Endothelial cell of umbilical vein (primary cell): ENCODE data around the gene ALDH6A1. TPM values are rescaled to one million over a fixed set of nuclear protein-coding genes. Genes with fewer than 3 reads are reported as not detected.
A peak's percentile ranks its signal among the peaks of the same experiment; 100 is the strongest.

Source experiments
- BruUV-seq: library from RNA; stranded (reverse); fragments of 400-500 nt; replicated peaks from 2 replicates; lab custom pipeline; 2021; lab: Mats Ljungman, UMichigan
- CTCF ChIA-PET: fragments of 300-600, 350-600 bp; sonication (Branson Sonifier 250); formaldehyde crosslinking; loops from one replicate; lab custom pipeline; 2021; ENCODE audit warnings: antibody characterized with exemption, inconsistent platforms; lab: Charles Lee
- POLR2A ChIA-PET: fragments of 300-600, 350-600 bp; sonication (Branson Sonifier 250); formaldehyde crosslinking; loops from one replicate; lab custom pipeline; 2021; ENCODE audit warnings: antibody characterized with exemption, inconsistent platforms; lab: Charles Lee
- DNase-seq: peaks from one replicate; pipeline ENCODE4 v3.0.0-alpha.2; 2011; ENCODE audit warnings: low read depth, low spot score
- FAIRE-seq: peaks from 2 replicates; lab custom pipeline; 2011; peaks lifted over from hg19 to GRCh38; lab: Jason Lieb, UNC
- H2AFZ ChIP-seq: 2 replicates; pipeline ENCODE4 v1.6.0; 2012; ENCODE audit warnings: low read depth, low read length, control low read depth, inconsistent platforms
- H3K27ac ChIP-seq: 2 replicates; pipeline ENCODE4 v1.5.1; 2011; ENCODE audit warnings: low read depth, mild to moderate bottlenecking, control low read depth, low read length, moderate library complexity; ENCODE audit not compliant: insufficient read depth
- H3K27me3 ChIP-seq, 2 experiments: 2 replicates each; pipeline versions ENCODE4 v1.6.0 to v1.6.1; 2011; ENCODE audit warnings: low read length in 2 of 2, mixed read lengths in 1 of 2; ENCODE audit not compliant: control insufficient read depth in 2 of 2, insufficient read depth in 2 of 2
- H3K36me3 ChIP-seq, 2 experiments: 2 replicates in 1 of 2; 3 replicates in 1 of 2; pipeline ENCODE4 v1.5.1; 2011; ENCODE audit warnings: low read length in 2 of 2, mild to moderate bottlenecking in 1 of 2, moderate library complexity in 1 of 2; ENCODE audit not compliant: control insufficient read depth in 2 of 2, insufficient read depth in 2 of 2; ENCODE audit errors: extremely low read depth in 1 of 2
- H3K4me1 ChIP-seq: 3 replicates; pipeline ENCODE4 v1.5.1; 2011; ENCODE audit warnings: mild to moderate bottlenecking, low read length; ENCODE audit not compliant: control insufficient read depth, insufficient read depth; ENCODE audit errors: extremely low read depth
- H3K4me2 ChIP-seq: 2 replicates; pipeline ENCODE4 v1.6.1; 2011; ENCODE audit warnings: low read length, control low read depth, mixed read lengths; ENCODE audit not compliant: insufficient read depth
- H3K4me3 ChIP-seq, 3 experiments: fragments of 200-600 bp in 1 of 3; sonication (generic), shearing (Covaris generic) in 1 of 3; replicated peaks in 1 of 3; 2 replicates each; pipeline ENCODE4 v1.5.1; 2011 to 2016; ENCODE audit warnings: control low read depth in 3 of 3, low read length in 3 of 3, mild to moderate bottlenecking in 2 of 3, inconsistent platforms in 1 of 3, low read depth in 1 of 3, moderate library complexity in 1 of 3; ENCODE audit not compliant: insufficient read depth in 1 of 3
- H3K79me2 ChIP-seq: 2 replicates; pipeline ENCODE4 v1.6.0; 2012; ENCODE audit warnings: low read length, inconsistent platforms; ENCODE audit not compliant: control insufficient read depth, insufficient read depth
- H3K9ac ChIP-seq: replicated peaks from 2 replicates; pipeline ENCODE3; 2011; ENCODE audit warnings: low read length, control low read depth; ENCODE audit not compliant: insufficient read depth; ENCODE audit errors: extremely low read depth
- H3K9me1 ChIP-seq: replicated peaks from 3 replicates; pipeline ENCODE4 v1.6.0; 2011; ENCODE audit warnings: mild to moderate bottlenecking, low read length; ENCODE audit not compliant: control insufficient read depth, insufficient read depth; ENCODE audit errors: extremely low read depth
- H3K9me3 ChIP-seq: replicated peaks from 2 replicates; pipeline ENCODE4 v1.5.1; 2012; ENCODE audit warnings: low read length, inconsistent platforms; ENCODE audit not compliant: control insufficient read depth, insufficient read depth
- H4K20me1 ChIP-seq: replicated peaks from 2 replicates; pipeline ENCODE3; 2011; ENCODE audit warnings: mild to moderate bottlenecking, low read length; ENCODE audit not compliant: control insufficient read depth, insufficient read depth; ENCODE audit errors: extremely low read depth
- JUN ChIP-seq: IDR thresholded peaks from 2 replicates; pipeline ENCODE4 v1.6.1; 2011; ENCODE audit warnings: borderline replicate concordance, low read depth; ENCODE audit not compliant: insufficient read length, insufficient read depth
- POLR2A ChIP-seq: IDR thresholded peaks from 2 replicates; pipeline ENCODE4 v1.6.1; 2012; ENCODE audit warnings: low read depth, mild to moderate bottlenecking, control low read depth, low read length
- POLR2AphosphoS5 ChIP-seq: IDR thresholded peaks from 2 replicates; pipeline ENCODE4 v1.6.1; 2012; ENCODE audit warnings: low read depth, mild to moderate bottlenecking, control low read depth, low read length, moderate library complexity; ENCODE audit not compliant: insufficient read depth
- dilution Hi-C: fragments of 300-500 bp; cut with MboI; formaldehyde crosslinking; loops from one replicate; pipeline ENCODE4 v1.15.0; 2019; ENCODE audit warnings: low sequenced_read_pairs; ENCODE audit not compliant: extremely low pct_ligation_motif_present
- intact Hi-C: fragments of 100-400 bp; cut with micrococcal nuclease; formaldehyde crosslinking; loops from one replicate; pipeline ENCODE4 v1.10.0; 2022
- polyA plus RNA-seq, 4 experiments: library from polyadenylated mRNA; depleted of rRNA in 3 of 4; stranded (reverse) in 3 of 4; unstranded in 1 of 4; fragments of >200 nt; gene quantifications; 2 replicates each; pipeline versions ENCODE4 v1.2.1 to v1.2.3, GENCODE V29; 2011 to 2012; ENCODE audit warnings: missing spikeins in 1 of 4
- total RNA-seq: library from RNA; stranded (reverse); gene quantifications from 2 replicates; pipeline ENCODE4 v1.2.3, GENCODE V29; 2021

ALDH6A1 gene
- total and polyA plus RNA-seq, 2 donors (not counting 3 experiments of a cell fraction or from before 2014, with no cell fraction given), result 5.2 to 10.2 TPM

DNA sequence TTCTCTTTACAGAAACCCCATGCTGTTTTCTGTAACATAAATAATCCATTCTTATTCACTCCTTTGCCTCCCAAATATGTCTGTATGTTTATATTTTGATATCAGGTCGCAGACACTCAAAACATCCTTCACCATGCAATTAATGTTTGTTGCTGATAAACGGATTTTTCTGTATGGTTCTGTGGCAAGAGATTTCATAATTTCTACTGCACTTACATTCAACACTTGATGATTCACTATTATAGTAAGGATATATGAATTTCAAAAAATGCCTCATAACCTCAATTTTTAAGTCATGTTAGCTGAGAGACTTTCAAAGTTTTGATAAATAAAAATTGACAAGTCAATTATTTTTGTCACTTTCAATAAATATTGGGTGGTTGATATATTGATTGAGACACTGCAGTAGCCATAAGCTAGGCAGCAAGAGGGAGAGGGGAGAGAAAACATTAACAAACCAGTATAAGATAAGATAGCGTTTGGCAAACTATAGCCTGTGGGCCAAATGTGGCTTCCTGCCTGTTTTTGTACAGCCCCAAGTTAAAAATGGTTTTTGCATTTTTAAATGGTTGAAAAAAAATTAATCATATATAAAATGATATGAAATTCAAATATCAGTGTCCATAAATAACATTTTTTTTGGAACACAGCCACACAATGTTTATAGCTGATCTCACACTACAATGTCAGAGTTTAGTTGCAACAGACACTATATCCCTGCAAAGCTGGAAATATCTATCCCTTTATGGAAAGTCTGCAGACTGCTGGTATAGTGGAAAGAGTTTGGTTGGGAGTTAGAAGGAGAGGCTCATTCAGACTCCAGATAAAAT, 18.3 kb downstream of the ALDH6A1 start:
- Histone ChIP-seq H3K36me3 (peaks cover 0 to 2% of the 10 kb centered on the region in 2 experiments), H3K4me3 (no peak overlapping the region), H3K9ac (no peak overlapping the region), H4K20me1 (no peaks in the 10 kb centered on the region), H3K9me3 (no peaks in the 10 kb centered on the region), H3K4me2 (peak overlapping the region; percentile 70), H3K79me2 (no peaks in the 10 kb centered on the region), H3K27ac (no peak overlapping the region), H3K9me1 (no peaks in the 10 kb centered on the region), H3K27me3 (no peaks in the 10 kb centered on the region), H3K4me1 (peaks cover 30% of the 10 kb centered on the region), H2AFZ (no peak overlapping the region)
- TF ChIP-seq POLR2AphosphoS5, result no peak
- TF ChIP-seq POLR2A, result no peak
- dilution Hi-C loops, result no loop called here
- FAIRE-seq (no peak), DNase-seq (peak; percentile 39)
- BruUV-seq, result no TSS peak
- POLR2A ChIA-PET, result no interaction called here
- CTCF ChIA-PET, result interaction anchor here (1.5 kb wide), 1 partner anchor 18 kb away, joined by 7 read pairs; the partner anchor contains the start of gene ALDH6A1
- intact Hi-C loops, result loop anchor here (1.0 kb wide), 1 partner anchor 18 kb away; the partner anchor contains the start of genes ALDH6A1 and LIN52

- dilution Hi-C loops, result no loop called here
- H3K4me1 ChIP-seq, result peaks cover 30% of the 10 kb centered on the region
- H4K20me1 ChIP-seq, result no peaks in the 10 kb centered on the region
- BruUV-seq, result no TSS peak
- intact Hi-C loops, result no loop called here
- no peaks in the 10 kb centered on the region for H3K9me3 ChIP-seq
- peak overlapping the region in 1 of 3 experiments; percentile 8 for H3K4me3 ChIP-seq
- H3K36me3 ChIP-seq, result no peaks in the 10 kb centered on the region
- peak overlapping the region; percentile 70 for H3K4me2 ChIP-seq
- H3K27ac ChIP-seq, result peak overlapping the region; percentile 21
- H3K27me3 ChIP-seq, result no peaks in the 10 kb centered on the region
- H3K79me2 ChIP-seq, result no peaks in the 10 kb centered on the region
- no peak for TF ChIP-seq POLR2AphosphoS5
- peak; percentile 50 for TF ChIP-seq JUN
- H2AFZ ChIP-seq, result no peak overlapping the region
- ChIA-PET CTCF (interaction anchor here (0.6 to 0.9 kb wide), 3 partner anchors 13 to 752 kb away, joined by 3 read pairs; no protein-coding TSS in a partner anchor), POLR2A (no interaction called here)
- H3K9me1 ChIP-seq, result no peaks in the 10 kb centered on the region
- peak; percentile 57 for DNase-seq
- H3K9ac ChIP-seq, result no peak overlapping the region
- FAIRE-seq, result peak; percentile 37
These were observed 19.4 kb downstream of the ALDH6A1 start for GRCh38 chr14:74064883-74065282.
